ENCODE data around the gene NTN1.

NTN1 gene

GRCh38 chr17:9037736-9038135 is 16.4 kb downstream of the NTN1 start:
- DNase-seq (ENCODE audit: low spot score): no peak

GRCh38 chr17:9038380-9038779 is 17.1 kb downstream of the NTN1 start:
- DNase-seq (ENCODE audit: low spot score): no peak

DNA sequence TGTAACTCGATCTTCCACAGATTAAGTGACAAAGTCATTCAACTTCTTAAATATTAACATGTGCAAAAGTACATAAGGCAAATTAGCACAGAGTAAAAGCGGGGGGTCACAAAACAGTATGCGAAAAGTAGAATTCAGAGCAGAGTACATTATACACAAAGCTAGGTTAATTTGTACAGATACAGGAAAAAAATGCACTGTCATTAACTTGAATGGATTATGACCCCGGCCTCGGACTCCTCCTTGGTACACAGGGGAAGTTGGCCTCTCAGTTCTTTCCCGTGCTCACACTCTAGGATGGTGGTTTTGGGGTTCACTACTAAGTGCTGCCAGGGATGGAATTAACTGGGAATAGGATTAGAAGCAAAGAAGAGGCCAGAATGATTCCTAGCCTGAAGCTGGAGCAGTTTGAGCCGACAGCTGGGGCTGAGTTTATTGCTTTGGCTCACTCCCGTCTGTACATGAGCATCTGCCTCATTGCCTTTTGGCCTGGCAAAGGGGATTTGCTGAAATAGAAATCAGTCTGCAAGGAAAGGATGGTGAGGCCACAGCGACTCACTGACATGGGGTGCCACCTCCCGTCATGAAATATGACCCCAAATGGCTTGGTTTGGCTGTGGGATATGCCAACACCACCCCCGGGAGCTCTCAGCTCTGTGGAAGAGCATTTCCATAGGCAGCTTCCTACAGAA is 23.6 kb downstream of the NTN1 start:
- DNase-seq (ENCODE audit: low spot score): no peak

DNA sequence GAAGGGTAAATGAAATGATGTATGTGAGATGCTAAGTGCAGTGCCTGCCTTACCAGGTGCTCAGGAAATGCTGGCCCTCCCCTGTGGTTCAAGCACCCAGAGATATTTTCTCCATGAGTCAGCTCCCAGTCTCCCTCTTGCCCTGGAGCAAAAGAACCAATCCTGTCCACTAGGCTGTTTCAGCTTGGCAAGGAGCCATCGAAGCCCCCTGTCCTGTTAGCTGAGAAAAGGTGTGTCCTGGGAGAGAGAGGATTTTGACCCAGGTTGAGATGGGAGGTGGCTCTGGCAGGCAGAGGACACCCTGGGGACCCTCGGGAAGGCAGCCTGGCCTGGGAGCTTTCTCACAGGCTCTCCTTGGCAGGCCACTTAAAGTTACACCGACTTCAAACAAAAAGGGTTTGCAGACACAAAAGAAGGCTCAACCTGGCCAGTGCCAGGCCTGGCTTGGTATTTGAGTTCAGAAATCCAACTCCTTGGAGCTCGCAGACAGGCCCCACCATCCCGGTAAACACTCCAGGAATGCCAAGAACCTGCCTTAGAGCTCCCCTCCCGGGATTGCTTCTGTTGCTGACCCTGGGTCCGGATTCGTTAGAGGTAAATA is 29.6 kb downstream of the NTN1 start:
- DNase-seq (ENCODE audit: low spot score): no peak

- DNase-seq (ENCODE audit: low spot score): no peak
Observed at GRCh38 chr17:9051561-9051960, 30.3 kb downstream of the NTN1 start.

DNA sequence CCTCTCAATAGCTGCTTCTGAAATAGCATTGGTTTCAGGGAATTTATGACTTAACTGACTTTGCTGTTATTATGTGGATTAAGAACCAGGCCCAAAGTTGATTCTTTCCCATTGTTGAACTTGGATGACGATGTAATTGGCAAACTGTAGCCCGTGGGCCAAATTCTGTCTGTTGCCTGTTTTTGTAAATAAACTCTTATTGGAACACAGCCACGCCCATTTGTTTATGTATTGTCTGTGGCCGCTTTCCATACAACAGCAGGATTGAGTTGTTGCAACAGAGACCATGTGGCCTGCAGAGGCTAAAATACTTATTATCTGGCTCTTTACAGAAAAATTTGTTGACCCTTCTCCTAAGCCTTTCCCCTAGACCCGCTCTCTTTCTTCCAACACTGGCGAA is 31.6 kb downstream of the NTN1 start:
- DNase-seq (ENCODE audit: low spot score): no peak

DNA sequence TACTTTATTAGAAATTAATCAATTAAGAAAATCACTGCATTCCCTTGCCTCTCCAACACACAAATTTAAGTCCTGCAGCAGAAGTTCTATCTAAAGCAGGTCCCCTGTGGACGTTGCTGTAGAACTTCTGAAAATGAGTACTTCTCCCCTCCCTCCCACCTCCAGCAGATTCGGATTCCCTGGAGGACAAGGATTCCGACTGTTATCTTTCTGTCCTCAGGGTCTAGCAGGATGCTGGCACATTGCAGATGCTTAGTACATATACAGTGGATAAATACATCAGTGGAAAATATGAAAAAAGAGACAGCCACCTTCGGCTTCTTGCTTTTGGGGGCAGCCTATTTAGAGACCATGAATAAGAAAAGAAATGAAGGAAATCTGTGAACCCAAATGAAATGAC is 32.1 kb downstream of the NTN1 start:
- DNase-seq (ENCODE audit: low spot score): no peak

GRCh38 chr17:9054126-9054975 is 33.0 kb downstream of the NTN1 start:
- no peak for DNase-seq (ENCODE audit: low spot score)

DNA sequence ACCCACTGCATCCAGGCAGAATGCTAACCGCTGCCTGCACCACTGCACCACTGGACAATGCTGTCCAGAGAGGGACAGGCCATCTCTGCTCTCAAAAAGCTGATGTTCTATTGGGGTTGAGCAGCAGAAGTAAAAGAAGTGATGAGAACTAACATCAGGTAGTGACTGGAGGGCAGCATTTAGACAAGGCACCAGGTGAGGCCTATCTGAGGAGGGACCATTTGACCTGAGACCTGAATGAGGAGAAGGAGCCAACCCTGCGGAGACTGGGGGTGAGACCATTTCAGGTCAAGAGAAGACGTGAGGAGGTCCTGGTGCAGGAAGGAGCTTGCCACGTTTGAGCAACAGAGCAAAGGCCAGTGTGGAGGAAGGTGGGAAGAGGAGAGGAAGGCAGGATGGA is 34.0 kb downstream of the NTN1 start:
- DNase-seq (ENCODE audit: low spot score): no peak

DNA sequence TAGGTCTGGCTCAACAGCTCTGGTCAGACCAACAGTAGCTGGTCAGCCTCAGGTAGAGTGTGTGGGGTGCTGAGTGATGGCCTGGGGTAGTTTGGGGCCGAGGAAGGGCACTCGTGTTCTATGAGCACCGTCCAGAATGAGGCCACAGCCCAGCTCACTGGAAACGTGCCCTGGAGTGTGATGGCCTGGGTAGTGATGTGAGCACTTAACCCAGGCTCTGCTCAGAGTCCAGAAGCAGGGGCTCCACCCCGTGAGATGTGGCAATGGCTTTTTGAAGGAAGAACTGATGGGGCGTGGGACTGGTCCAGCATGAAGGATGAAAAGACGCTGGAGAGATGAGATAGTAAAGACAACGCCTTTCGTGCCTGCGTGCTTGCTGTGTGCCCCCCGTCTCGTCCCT is 35.3 kb downstream of the NTN1 start:
- no peak for DNase-seq (ENCODE audit: low spot score)

DNA sequence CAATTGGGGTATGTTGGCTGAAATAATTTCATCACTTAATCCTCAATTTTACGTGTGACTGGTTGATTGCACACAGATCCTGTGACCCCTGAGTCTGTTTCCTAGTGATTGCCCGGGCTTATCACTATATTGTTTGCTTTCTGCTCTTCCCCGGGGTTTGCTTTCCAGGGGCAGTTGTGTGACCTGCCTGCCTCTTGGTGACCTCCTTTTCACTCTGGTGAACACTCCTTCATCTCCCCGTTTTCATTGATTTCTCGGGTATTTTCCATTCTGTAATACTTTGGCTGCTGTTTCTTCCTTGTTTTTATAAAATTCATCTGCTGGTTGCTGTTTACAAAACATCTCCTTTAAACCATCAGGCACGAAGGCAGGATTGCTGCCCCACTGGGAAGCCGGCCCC is 36.0 kb downstream of the NTN1 start:
- no peak for DNase-seq (ENCODE audit: low spot score)

GRCh38 chr17:9062399-9062902 is 41.1 kb downstream of the NTN1 start:
- no peak for DNase-seq (ENCODE audit: low spot score)

GRCh38 chr17:9064311-9064834 is 43.1 kb downstream of the NTN1 start:
- DNase-seq (ENCODE audit: low spot score): no peak

GRCh38 chr17:9071016-9071415 is 49.7 kb downstream of the NTN1 start:
- DNase-seq (ENCODE audit: low spot score): no peak

GRCh38 chr17:9071811-9072498 is 50.6 kb downstream of the NTN1 start:
- no peak for DNase-seq (ENCODE audit: low spot score)

GRCh38 chr17:9072696-9073339 is 51.5 kb downstream of the NTN1 start:
- no peak for DNase-seq (ENCODE audit: low spot score)

GRCh38 chr17:9074131-9074530 is 52.8 kb downstream of the NTN1 start:
- DNase-seq (ENCODE audit: low spot score): no peak

GRCh38 chr17:9079461-9080103 is 58.3 kb downstream of the NTN1 start:
- DNase-seq (ENCODE audit: low spot score): no peak

GRCh38 chr17:9080296-9080914 is 59.1 kb downstream of the NTN1 start:
- DNase-seq (ENCODE audit: low spot score): no peak

GRCh38 chr17:9080983-9081382 is 59.7 kb downstream of the NTN1 start:
- DNase-seq (ENCODE audit: low spot score): no peak

DNA sequence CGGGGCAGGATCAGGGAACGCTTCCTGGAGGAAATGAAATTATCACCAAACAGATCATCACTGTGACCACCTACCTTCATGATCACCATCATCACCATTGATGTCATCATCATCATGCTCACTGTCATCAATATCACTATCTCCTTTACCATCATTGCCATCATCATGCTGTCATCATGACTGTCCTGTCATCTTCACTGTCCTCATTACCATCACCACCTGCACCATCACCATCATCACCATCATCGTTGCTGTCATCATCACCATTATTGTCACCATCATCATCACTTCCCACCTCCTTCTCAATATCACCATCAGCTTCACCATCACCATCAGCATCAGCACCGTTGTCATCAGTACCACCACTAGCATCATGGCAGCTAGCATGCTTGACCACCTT is 65.3 kb downstream of the NTN1 start:
- DNase-seq (ENCODE audit: low spot score): no peak

All from putamen (tissue), 1 donor.